ENCODE data around the gene UPK3BL1.
A peak's percentile ranks its signal among the peaks of the same experiment; 100 is the strongest.
"Not testable (repeated sequence)": the region's sequence is repeated elsewhere in the genome, so short reads cannot be mapped to it uniquely, and the experiment has no call there.

UPK3BL1 gene

GRCh38 chr7:102627271-102627904 is 15.2 kb downstream of the UPK3BL1 start:
- not testable (repeated sequence) for DNase-seq

DNA sequence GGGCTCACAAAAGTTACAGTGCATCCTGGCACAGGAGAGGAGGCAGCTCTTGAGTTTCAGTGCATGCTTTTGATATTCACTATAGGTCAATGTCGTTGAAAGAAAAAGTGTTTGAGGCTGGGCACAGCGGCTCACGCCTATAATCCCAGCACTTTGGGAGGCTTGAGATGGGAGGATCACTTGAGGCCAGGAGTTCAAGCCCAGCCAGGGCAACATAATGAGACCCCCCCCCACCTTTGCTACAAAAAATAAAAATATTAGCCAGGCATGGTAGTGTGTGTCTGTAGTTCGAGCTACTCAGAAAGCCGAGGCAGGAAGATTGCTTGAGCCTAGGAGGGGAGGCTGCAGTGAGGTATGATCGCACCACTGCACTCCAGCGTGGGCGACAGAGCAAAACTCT is 24.5 kb downstream of the UPK3BL1 start:
- not testable (repeated sequence) for DNase-seq

DNA sequence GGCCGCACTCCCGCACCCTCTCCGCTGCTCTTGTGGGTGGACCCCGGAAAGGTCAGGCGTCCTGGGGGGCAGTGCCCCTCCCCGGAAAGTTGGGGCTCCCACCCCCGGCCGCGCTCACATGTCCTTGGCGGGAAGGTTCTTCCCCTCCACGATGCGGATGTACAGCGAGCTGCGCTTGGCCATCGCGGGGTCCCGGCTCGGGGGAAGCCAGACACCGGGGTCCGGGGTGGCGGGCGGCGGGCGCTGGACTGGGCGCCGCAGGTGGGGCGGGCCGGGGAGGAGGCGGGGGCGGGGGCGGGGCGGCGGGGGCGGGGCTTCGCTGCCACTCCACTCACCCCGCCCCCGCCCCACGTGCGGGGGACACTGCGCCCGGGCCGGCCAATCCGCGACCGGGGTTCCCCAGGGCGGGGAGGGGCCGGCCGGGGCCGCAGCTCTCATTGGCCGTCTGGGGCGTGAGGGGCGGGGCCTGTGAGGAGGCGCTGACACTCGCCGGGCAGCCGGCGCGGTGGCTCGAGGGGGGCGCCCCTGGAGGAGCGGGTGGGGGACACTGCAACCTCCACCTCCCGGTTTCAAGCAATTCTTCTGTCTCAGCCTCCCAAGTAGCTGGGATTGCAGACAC is 26.0 kb downstream of the UPK3BL1 start, which contains the start of gene RASA4:
RASA4 (minus strand) TSS at position 250 of the 619 bp plus-strand sequence; CDS start at position 183, 67 bp downstream.
- peak; percentile 13 for DNase-seq

- DNase-seq, result not testable (repeated sequence)
These were observed 26.7 kb downstream of the UPK3BL1 start for GRCh38 chr7:102615930-102616329.

DNA sequence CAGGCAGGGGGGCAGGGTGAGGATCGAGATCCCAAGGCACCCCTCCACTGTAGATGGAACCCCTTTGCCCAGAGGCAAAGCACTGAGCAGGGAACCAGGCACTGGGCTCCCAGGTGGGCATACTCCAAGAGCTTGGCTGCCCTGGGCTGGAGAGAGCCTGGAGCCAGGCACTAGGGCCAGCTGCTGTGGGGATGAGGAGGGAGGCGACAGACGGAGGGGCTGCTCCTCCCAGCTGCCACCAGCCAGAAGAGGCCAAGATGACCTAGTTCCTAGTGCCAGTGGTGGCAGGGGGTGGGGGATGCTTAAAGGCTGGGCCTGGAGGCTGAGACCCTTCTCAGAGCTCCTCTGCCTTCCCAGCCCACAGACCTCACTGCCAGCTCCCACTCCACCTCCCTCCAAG is 27.7 kb downstream of the UPK3BL1 start:
- not testable (repeated sequence) for DNase-seq

DNA sequence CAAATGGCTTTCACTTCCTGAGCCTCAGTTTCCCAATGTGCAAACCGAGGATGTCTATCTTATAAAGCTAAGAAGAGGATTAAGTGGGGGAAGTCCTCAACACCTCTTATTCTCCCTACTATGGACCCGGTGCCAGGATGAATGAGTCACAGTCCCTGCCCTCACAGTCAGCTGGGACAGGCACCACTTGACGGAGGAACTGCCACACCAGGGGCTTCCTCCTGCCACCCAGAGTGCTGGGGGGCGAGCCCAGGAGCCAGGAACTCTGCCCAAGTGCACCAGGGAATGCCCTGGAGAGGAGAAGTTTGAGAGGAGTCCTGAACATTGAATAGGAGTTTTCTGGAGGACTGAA is 28.3 kb downstream of the UPK3BL1 start:
- DNase-seq, result not testable (repeated sequence)

- DNase-seq, result not testable (repeated sequence)
These were observed 28.8 kb downstream of the UPK3BL1 start for GRCh38 chr7:102613575-102614345.

DNA sequence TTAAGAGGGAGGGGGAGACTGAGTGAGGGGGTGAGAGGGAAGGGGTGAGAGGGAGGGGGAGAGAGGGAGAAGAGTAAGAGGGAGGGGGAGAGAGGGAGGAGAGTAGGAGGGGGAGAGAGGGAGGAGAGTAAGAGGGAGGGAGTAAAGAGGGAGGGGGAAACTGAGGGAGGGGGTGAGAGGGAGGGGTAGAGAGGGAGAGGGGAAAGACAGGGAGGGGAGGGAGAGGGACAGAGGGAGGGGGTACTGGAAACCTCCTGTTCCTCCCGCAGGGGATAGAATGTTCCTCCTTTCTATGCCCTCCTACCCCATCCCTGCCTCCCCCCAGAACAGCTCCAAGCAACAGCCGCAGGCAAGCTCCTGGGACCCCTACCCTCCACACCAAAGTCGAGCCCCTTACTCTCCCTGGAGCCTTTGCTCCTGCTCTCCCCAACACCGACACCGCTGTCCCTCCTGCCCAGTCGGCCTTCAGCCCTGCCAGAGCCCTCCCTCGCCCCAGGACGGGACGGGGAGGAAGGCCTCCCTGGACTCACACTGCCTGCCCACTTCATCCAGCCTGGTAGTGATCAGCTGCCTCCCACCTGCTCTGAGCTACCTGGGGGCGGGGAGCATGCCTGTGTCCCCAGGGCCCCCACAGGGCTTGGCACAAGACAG is 30.8 kb downstream of the UPK3BL1 start:
- peak; percentile 0 for DNase-seq

- DNase-seq, result not testable (repeated sequence)
These were observed 31.4 kb downstream of the UPK3BL1 start for GRCh38 chr7:102611013-102611674.

DNA sequence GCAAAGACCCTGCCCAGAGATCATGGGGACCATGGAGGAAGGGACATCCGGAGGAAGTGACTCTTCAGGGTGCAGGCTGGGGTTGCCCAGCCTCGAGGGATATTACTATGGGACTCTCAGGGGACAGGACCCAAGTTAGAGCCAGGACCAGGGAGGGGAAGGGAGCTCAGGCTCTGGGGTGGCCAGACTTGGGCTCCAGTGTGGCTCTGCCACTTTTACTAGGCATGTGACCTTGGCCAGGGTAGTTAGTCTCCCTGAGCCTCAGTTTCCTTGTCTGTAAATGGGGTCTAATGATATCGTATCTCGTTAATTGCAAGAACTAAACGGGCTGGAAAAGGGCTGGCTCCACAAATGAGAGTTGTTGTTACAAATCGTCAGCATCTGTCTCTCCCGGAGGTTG is 32.1 kb downstream of the UPK3BL1 start:
- DNase-seq, result not testable (repeated sequence)

DNA sequence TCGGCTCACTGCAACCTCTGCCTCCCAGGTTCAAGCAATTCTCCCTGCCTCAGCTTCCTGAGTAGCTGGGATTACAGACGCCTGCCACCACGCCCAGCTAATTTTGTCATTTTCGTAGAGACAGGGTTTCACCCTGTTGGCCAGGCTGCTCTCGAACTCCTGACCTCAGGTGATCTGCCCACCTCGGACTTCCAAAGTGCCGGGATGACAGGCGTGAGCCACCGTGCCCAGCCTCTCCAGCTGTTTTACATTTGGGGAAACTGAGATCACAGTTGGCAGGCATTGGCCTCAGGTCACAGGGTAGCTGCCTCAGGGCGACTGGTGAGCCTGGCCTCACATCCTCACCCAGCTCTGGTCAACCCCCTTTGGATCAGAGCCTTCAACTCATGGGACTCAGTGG is 32.9 kb downstream of the UPK3BL1 start:
- not testable (repeated sequence) for DNase-seq

DNA sequence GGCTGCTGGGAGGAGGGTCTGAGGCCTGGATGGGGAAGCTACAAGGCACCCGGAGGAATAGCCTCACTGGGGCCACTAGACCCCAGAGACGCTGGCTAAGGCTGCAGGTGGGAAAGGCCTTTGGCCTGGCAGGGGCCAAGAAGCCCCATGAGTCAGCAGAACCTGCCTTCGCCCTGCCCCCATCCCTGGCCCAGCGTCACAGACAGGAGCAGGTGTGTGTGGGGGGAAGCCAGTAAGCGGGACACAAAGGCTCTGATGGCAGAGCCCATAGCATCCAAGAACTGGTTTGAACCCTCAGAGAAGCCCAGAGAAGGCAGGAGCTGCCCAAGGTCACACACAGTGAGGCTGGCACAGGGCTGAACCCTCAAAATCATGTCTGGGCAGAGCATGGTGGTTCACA is 35.7 kb downstream of the UPK3BL1 start:
- not testable (repeated sequence) for DNase-seq

- not testable (repeated sequence) for DNase-seq
These were observed 38.0 kb downstream of the UPK3BL1 start for GRCh38 chr7:102604431-102605145.

- not testable (repeated sequence) for DNase-seq
These were observed 40.3 kb downstream of the UPK3BL1 start for GRCh38 chr7:102602317-102602716.

DNA sequence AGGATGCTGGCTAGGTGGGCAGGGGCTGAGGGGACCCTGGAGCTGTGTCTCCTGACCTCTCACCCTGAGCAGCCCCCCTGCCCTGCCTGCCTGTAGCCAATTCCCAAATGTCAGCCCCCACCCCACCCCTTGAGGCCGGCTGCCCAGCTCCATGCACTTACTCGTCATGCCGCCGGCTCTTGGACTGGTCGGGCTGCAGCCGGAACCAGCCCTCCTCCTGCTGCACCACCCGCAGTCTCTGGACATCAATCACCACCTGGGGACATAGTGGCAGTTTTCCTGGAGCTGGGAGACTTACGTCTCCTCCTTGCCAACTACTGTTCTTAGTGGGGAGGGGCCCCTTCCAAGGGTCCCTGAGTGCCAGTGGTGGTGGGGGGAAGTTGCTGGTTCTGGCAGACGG is 42.9 kb downstream of the UPK3BL1 start:
- DNase-seq, result not testable (repeated sequence)

GRCh38 chr7:102596036-102596435 is 46.6 kb downstream of the UPK3BL1 start:
- DNase-seq, result not testable (repeated sequence)

DNA sequence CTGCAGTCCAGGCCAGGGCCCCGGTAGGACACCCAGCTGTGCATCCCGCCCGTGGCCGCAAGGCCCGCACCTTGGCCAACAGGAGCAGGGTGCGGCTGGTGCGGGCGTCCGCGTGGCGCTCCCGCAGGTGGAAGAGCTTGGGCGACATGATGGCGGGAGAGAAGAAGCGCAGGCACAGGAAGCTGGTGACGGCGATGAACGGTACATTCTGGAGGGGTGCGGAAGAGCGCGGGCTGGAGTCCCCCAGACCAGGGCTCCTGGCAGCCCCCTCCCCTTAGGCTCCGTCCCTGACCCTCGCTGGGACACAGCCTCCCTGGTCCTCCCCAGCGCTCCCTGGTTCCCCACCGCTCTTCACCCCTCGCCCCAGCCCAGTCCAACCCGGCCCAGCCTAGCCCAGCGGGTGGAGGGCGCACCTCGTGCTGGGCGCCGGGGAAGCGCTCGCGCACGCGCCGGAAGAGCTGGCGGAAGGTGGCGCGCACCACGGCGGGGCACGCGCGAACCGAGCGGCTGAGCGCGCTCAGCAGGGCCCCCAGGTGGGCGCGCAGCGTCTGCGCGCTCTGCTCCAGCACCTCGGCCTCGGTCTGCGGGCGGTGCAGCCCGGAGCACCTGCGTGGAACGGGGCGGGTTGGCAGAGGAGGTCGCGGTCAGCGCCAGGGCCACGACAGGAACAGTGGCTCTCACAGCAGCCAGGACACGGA is 48.8 kb downstream of the UPK3BL1 start:
- DNase-seq, result not testable (repeated sequence)

DNA sequence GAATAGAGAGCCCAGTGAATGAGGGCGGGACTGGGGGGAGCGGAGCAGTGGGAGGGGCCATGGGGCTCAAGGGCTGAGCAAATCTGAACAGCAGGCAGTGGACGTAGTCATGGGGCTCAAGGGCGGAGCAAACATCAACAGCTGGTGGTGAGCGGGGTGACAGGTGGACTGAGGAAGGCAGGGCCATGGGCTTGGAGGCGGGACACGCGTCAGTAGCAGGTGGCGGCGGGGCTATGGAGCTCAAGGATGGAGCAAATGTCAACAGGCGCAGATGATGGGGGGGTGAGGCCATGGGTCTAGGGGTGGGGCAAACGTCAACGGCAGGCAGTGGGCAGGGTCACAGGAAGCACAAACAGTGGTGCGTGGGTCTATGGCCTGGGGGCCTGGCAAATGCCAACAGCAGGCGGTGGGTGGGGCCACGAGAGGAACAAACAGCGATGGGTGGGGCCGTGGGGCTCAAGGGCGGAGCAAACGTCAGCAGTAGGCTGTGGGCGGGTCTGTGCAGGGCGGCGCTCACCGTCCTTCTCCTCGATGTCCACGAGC is 50.0 kb downstream of the UPK3BL1 start:
- not testable (repeated sequence) for DNase-seq

GRCh38 chr7:102589857-102590256 is 52.7 kb downstream of the UPK3BL1 start:
- not testable (repeated sequence) for DNase-seq
